B cell (primary cell): Measurements from ENCODE around the gene AIMP1.

Experiments
- CTCF ChIP-seq: fragments of 200-600 bp; IDR thresholded peaks from one replicate; pipeline ENCODE4 v1.8.0; 2022; ENCODE audit warnings: antibody characterized with exemption, mild to moderate bottlenecking
- EZH2 ChIP-seq: IDR thresholded peaks from 2 replicates; pipeline ENCODE4 v1.6.1; 2012; ENCODE audit warnings: borderline replicate concordance, low read depth, mild to moderate bottlenecking, moderate library complexity, low read length; ENCODE audit not compliant: insufficient read depth, poor library complexity, severe bottlenecking

GRCh38 chr4:106333186-106333585 is 16.8 kb downstream of the AIMP1 start:
- no peak for TF ChIP-seq CTCF
- no peak for TF ChIP-seq EZH2
